ENCODE results near the gene IMP3. TPM values are rescaled to one million over a fixed set of nuclear protein-coding genes. Genes with fewer than 3 reads are reported as not detected.

IMP3 gene
- polyA plus RNA-seq, 1 donor (not counting 4 experiments of a cell fraction or from before 2014, with no cell fraction given) = 70.4 TPM

DNA sequence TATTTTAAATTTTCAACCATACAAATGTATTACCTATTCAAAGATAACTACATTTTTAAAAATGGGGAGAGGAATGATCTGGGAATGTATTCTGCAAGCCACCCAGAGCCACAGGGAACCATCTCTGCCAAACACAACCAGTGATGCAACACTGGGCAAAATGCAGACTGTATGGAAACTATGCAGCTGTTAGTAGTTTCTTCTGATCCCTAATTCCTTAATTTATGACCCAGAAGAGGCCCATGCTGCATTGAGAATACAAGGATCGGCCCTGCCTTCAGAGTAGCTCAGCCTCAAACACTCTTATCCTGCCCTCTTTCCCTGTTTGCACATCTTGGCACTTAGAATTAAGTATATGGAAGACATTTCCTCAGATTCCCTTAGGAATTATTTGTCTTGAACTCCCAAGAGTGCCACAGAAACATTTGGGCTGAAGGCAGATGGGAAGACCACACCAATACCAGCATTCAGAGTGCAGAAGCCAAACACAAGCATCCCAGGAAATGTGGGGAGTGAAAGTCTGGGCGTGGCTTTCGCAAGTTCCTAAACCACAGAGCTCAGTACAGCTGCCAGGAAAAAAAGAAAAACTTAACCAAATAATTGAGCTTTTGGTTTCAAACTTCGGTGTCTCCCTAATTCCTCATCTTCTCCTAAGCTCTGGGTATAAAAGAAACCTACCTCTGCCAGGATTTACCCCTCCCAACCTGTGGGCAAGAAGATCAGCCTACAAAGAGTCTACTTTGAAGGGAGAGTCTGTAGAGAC is 19.8 kb downstream of the IMP3 start:
- peak; percentile 29 for FAIRE-seq
- Histone ChIP-seq H2AFZ (ENCODE audit: control insufficient read depth, low read length) (peak overlapping the region; percentile 17), H3K9ac (ENCODE audit: control insufficient read depth, extremely low read depth, insufficient read depth, low read length) (peak overlapping the region; percentile 55), H4K20me1 (ENCODE audit: control insufficient read depth, extremely low read depth, insufficient read depth, low read length) (no peaks in the 10 kb centered on the region), H3K4me3 (ENCODE audit: control insufficient read depth in 2 of 3, extremely low read depth in 1 of 3, insufficient read depth in 2 of 3, low read depth in 1 of 3, low read length in 3 of 3) (peak overlapping the region in 2 of 3 experiments; percentile 14 to 35), H3K27ac (ENCODE audit: control insufficient read depth, insufficient read depth, low read length) (peak overlapping the region; percentile 72), H3K36me3 (ENCODE audit: control insufficient read depth in 2 of 2, extremely low read depth in 1 of 2, insufficient read depth in 2 of 2, low read length in 2 of 2) (peaks cover 19 to 24% of the 10 kb centered on the region in 2 experiments), H3K4me1 (ENCODE audit: control insufficient read depth, extremely low read depth, insufficient read depth, low read length) (peaks cover 21% of the 10 kb centered on the region), H3K9me1 (ENCODE audit: control insufficient read depth, extremely low read depth, insufficient read depth, low read length) (no peaks in the 10 kb centered on the region), H3K4me2 (ENCODE audit: control insufficient read depth, extremely low read depth, insufficient read depth, low read depth, low read length) (peak overlapping the region; percentile 73), H3K79me2 (ENCODE audit: control insufficient read depth, insufficient read depth, low read length) (no peaks in the 10 kb centered on the region), H3K27me3 (ENCODE audit: control insufficient read depth, extremely low read depth, insufficient read depth, low read length) (no peaks in the 10 kb centered on the region), H3K9me3 (ENCODE audit: control insufficient read depth, low read depth, low read length) (no peaks in the 10 kb centered on the region)
- TF ChIP-seq EZH2 (IDR thresholded peaks at IDR 0.05; ENCODE audit: low read length) = no peak
- TF ChIP-seq, protein P1, sequence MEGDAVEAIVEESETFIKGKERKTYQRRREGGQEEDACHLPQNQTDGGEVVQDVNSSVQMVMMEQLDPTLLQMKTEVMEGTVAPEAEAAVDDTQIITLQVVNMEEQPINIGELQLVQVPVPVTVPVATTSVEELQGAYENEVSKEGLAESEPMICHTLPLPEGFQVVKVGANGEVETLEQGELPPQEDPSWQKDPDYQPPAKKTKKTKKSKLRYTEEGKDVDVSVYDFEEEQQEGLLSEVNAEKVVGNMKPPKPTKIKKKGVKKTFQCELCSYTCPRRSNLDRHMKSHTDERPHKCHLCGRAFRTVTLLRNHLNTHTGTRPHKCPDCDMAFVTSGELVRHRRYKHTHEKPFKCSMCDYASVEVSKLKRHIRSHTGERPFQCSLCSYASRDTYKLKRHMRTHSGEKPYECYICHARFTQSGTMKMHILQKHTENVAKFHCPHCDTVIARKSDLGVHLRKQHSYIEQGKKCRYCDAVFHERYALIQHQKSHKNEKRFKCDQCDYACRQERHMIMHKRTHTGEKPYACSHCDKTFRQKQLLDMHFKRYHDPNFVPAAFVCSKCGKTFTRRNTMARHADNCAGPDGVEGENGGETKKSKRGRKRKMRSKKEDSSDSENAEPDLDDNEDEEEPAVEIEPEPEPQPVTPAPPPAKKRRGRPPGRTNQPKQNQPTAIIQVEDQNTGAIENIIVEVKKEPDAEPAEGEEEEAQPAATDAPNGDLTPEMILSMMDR (optimal IDR thresholded peaks at IDR 0.05 in 1 of 3, IDR thresholded peaks at IDR 0.05 in 1 of 3, conservative IDR thresholded peaks at IDR 0.05 in 1 of 3; ENCODE audit: extremely low read depth in 1 of 3, insufficient read depth in 2 of 3, low read length in 3 of 3) = no peak
- dilution Hi-C loops (cut with MboI; ENCODE audit: extremely low pct_ligation_motif_present, low sequenced_read_pairs) = no loop called here
- no peak for DNase-seq (ENCODE audit: low read depth, low spot score)

DNA sequence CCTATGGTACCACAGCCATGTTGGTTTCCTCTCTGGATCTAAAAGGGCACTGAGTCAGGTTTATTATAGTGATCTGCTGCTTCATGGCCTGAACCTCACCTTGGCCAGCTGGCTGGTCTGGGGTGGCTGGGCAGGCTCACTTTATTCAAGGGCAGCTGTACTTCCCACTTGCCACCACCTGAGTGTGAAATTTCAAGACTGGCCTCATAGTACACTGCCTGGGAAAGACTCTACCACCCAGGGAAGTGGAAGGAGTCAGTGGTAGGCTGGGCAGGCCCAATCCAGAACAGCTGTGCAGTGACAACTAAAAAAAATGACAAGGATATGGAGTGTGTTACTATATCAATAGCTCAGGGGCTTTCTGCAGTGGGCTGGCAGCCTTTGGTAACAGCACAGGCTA is 23.3 kb downstream of the IMP3 start:
- no peaks in the 10 kb centered on the region for H3K27me3 ChIP-seq (ENCODE audit: control insufficient read depth, extremely low read depth, insufficient read depth, low read length)
- no peak overlapping the region for H3K4me3 ChIP-seq (ENCODE audit: control insufficient read depth in 2 of 3, extremely low read depth in 1 of 3, insufficient read depth in 2 of 3, low read depth in 1 of 3, low read length in 3 of 3)
- H3K36me3 ChIP-seq (ENCODE audit: control insufficient read depth in 2 of 2, extremely low read depth in 1 of 2, insufficient read depth in 2 of 2, low read length in 2 of 2) = peaks cover 28% of the 10 kb centered on the region in 2 experiments
- peaks cover 18% of the 10 kb centered on the region for H3K4me1 ChIP-seq (ENCODE audit: control insufficient read depth, extremely low read depth, insufficient read depth, low read length)
- no peak overlapping the region for H3K4me2 ChIP-seq (ENCODE audit: control insufficient read depth, extremely low read depth, insufficient read depth, low read depth, low read length)
- H3K9ac ChIP-seq (ENCODE audit: control insufficient read depth, extremely low read depth, insufficient read depth, low read length) = no peak overlapping the region
- no peak overlapping the region for H2AFZ ChIP-seq (ENCODE audit: control insufficient read depth, low read length)
- H3K27ac ChIP-seq (ENCODE audit: control insufficient read depth, insufficient read depth, low read length) = no peak overlapping the region
- no peaks in the 10 kb centered on the region for H3K79me2 ChIP-seq (ENCODE audit: control insufficient read depth, insufficient read depth, low read length)
- TF ChIP-seq EZH2 (IDR thresholded peaks at IDR 0.05; ENCODE audit: low read length) = no peak
- TF ChIP-seq, protein P1 (optimal IDR thresholded peaks at IDR 0.05 in 1 of 3, IDR thresholded peaks at IDR 0.05 in 1 of 3, conservative IDR thresholded peaks at IDR 0.05 in 1 of 3; ENCODE audit: extremely low read depth in 1 of 3, insufficient read depth in 2 of 3, low read length in 3 of 3) = no peak
- no peaks in the 10 kb centered on the region for H3K9me1 ChIP-seq (ENCODE audit: control insufficient read depth, extremely low read depth, insufficient read depth, low read length)
- no peaks in the 10 kb centered on the region for H3K9me3 ChIP-seq (ENCODE audit: control insufficient read depth, low read depth, low read length)
- dilution Hi-C loops (cut with MboI; ENCODE audit: extremely low pct_ligation_motif_present, low sequenced_read_pairs) = no loop called here
- DNase-seq (ENCODE audit: low read depth, low spot score) (no peak), FAIRE-seq (no peak)
- no peaks in the 10 kb centered on the region for H4K20me1 ChIP-seq (ENCODE audit: control insufficient read depth, extremely low read depth, insufficient read depth, low read length)
